Endothelial cell of umbilical vein (primary cell): ENCODE results near the gene RHCE.
"Not testable (repeated sequence)": the region's sequence is repeated elsewhere in the genome, so short reads cannot be mapped to it uniquely, and the experiment has no call there.

Source experiments
- CTCF ChIP-seq, 2 donors: IDR thresholded peaks; 1 replicate in 1 of 2; 2 replicates in 1 of 2; pipeline ENCODE4 v1.5.1; 2011; ENCODE audit warnings: low read length in 2 of 2, mild to moderate bottlenecking in 2 of 2, moderate library complexity in 2 of 2, control low read depth in 1 of 2, inconsistent platforms in 1 of 2, low read depth in 1 of 2; ENCODE audit not compliant: insufficient read depth in 1 of 2; ENCODE audit errors: extremely low read depth in 1 of 2
- JUN ChIP-seq: IDR thresholded peaks from 2 replicates; pipeline ENCODE4 v1.6.1; 2011; ENCODE audit warnings: borderline replicate concordance, low read depth; ENCODE audit not compliant: insufficient read length, insufficient read depth
- POLR2A ChIP-seq: IDR thresholded peaks from 2 replicates; pipeline ENCODE4 v1.6.1; 2012; ENCODE audit warnings: low read depth, mild to moderate bottlenecking, control low read depth, low read length

- TF ChIP-seq POLR2A; JUN; CTCF (IDR thresholded peaks at IDR 0.05; ENCODE audit: extremely low read depth in 1 of 2, insufficient read depth in 1 of 2, low read depth in 1 of 2, low read length in 2 of 2): not testable (repeated sequence)
These were observed 98.5 kb downstream of the RHCE start for GRCh38 chr1:25322127-25322526.
